Psoas muscle (tissue), 8 donors: Measurements from ENCODE around the gene TNIP1. TPM values are rescaled to one million over a fixed set of nuclear protein-coding genes. Genes with fewer than 3 reads are reported as not detected.

Source experiments
- ATAC-seq, 4 donors: fragments of 200-7000 bp; cut with Tn5 transposase; one replicate each; pipeline ENCODE4 v1.9.1; 2020; ENCODE audit warnings: moderate library complexity in 3 of 4, mild to moderate bottlenecking in 2 of 4
- DNase-seq, 2 donors: peaks; one replicate each; pipeline ENCODE4 v3.0.0-alpha.2; 2020
- H3K27ac ChIP-seq: fragments of 200-600 bp; one replicate; pipeline ENCODE4 v1.8.0; 2022
- H3K27me3 ChIP-seq, 3 donors: fragments of 200-600 bp in 1 of 3; one replicate each; pipeline versions ENCODE4 v1.6.1 to v1.8.0; 2013 to 2022; ENCODE audit warnings: low read length in 2 of 3, mild to moderate bottlenecking in 2 of 3, moderate library complexity in 1 of 3; ENCODE audit not compliant: insufficient read depth in 3 of 3
- H3K36me3 ChIP-seq, 2 donors: fragments of 200-600 bp in 1 of 2; one replicate each; pipeline versions ENCODE4 v1.6.1 to v1.8.0; 2013 to 2022; ENCODE audit warnings: low read depth in 1 of 2, mild to moderate bottlenecking in 1 of 2, moderate library complexity in 1 of 2; ENCODE audit not compliant: insufficient read depth in 1 of 2
- H3K4me1 ChIP-seq: fragments of 200-600 bp; one replicate; pipeline ENCODE4 v1.8.0; 2022
- H3K4me3 ChIP-seq: fragments of 200-600 bp; one replicate; pipeline ENCODE4 v1.8.0; 2022; ENCODE audit warnings: mild to moderate bottlenecking
- H3K9me3 ChIP-seq: fragments of 200-600 bp; one replicate; pipeline ENCODE4 v1.8.0; 2022
- CTCF ChIP-seq: fragments of 200-600 bp; IDR thresholded peaks from one replicate; pipeline ENCODE4 v1.8.0; 2022; ENCODE audit warnings: antibody characterized with exemption
- WGBS, 3 donors: extraction: QIAGEN DNeasy Blood & Tissue Kit; methylation state at CpG; one replicate each; pipeline versions ENCODE4 v1.1.6 to v1.1.7; 2013; 5-methylcytosine and 5-hydroxymethylcytosine counted together
- intact Hi-C, 2 donors: fragments of 100-400 bp; cut with DNase I; formaldehyde crosslinking; loops; one replicate each; pipeline versions ENCODE4 v1.11.0 to v1.14.2; 2022
- polyA plus RNA-seq, 3 donors: library from polyadenylated mRNA; stranded (reverse); fragments of 200-250 nt; gene quantifications; one replicate each; pipeline ENCODE4 v1.2.3, GENCODE V29; 2013
- total RNA-seq, 4 donors: library from RNA; stranded (reverse); fragmentation: NEBNext Ultra II Directional in 2 of 4; extraction: Animal tissue kit (Norgen Biotek cat#: 25700) in 2 of 4; gene quantifications; one replicate each; pipeline versions ENCODE4 v1.2.1 to v1.2.4, GENCODE V29; 2021 to 2023
- donor health status: healthy with polysubstance abuse.
- donor health status: DM: no; HTN: no; CAD: no; lungs with moderate emphysema.
- donor health status: Bipolar disorder and iron deficiency.
- donor health status: healthy.
- donor health status: DM: yes; HTN: yes; CAD: no.
- donor health status: DM: no; HTN: no; CAD: no.
- donor health status: DM: no; HTN: no; CAD: no.
- donor health status: DM: yes; HTN: yes; CAD: no.

Gene TNIP1
- total and polyA plus RNA-seq, 7 donors: 55.5 to 218 (median 141) TPM

GRCh38 chr5:151096001-151096373 lies 15.2 kb upstream of the TNIP1 start:
- DNase-seq (no peak), ATAC-seq (no peak)
- H3K4me1 ChIP-seq: peaks cover 55% of the 10 kb centered on the region
- H3K36me3 ChIP-seq: peaks cover 0 to 3% of the 10 kb centered on the region in 2 donors
- H3K27me3 ChIP-seq: no peaks in the 10 kb centered on the region
- H3K9me3 ChIP-seq: no peaks in the 10 kb centered on the region
- peak overlapping the region; percentile 76 for H3K27ac ChIP-seq
- TF ChIP-seq CTCF: no peak
- intact Hi-C loops: no loop called here
- 42 to 60% (median 50%) methylated on average over 6 of the region's 6 CpGs for WGBS, 3 donors
- no peak overlapping the region for H3K4me3 ChIP-seq

DNA sequence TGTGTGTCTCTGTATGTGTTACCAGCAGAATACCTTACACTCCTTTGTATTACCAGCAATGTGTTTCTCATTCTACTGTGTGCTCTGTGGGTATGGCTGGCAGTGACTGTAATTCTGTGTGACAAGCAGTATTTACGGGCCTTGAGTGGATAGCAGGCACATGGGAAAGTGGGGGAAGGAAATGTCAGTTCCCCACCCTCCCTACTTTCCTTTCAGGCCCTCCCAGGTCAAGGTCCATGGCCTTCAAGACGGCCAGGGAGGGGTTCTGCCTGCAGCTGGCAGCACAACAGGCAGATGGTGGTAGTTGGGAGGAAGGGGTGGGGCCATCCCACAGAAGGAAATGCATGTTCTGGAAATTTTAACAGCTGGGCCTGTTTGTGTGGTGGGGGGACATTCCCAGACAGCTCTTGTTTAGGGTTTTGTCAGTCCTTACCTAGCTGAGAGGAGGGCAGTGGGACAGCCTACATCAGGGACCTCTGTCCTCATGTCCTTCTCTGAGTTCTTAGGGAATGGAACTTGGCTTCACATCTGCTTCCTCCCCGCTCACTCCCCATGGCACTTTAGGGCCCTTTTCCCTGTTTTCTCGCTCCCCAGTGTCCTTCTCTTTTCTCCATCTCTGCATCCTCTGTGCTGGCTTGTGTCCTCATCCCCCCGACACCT lies 14.6 kb upstream of the TNIP1 start:
- Histone ChIP-seq H3K36me3 (no peaks in the 10 kb centered on the region), H3K27me3 (no peaks in the 10 kb centered on the region), H3K27ac (peak overlapping the region; percentile 76), H3K4me1 (peaks cover 50% of the 10 kb centered on the region), H3K9me3 (no peaks in the 10 kb centered on the region), H3K4me3 (no peak overlapping the region)
- DNase-seq: no peak
- no peak for TF ChIP-seq CTCF
- ATAC-seq: no peak
- intact Hi-C loops: no loop called here
- WGBS, 3 donors: 27 to 33% (median 29%) methylated on average over 5 of the region's 5 CpGs

GRCh38 chr5:151094852-151095245 lies 14.0 kb upstream of the TNIP1 start:
- Histone ChIP-seq H3K27me3 (no peaks in the 10 kb centered on the region), H3K27ac (peak overlapping the region; percentile 76), H3K36me3 (no peaks in the 10 kb centered on the region), H3K4me1 (peaks cover 45% of the 10 kb centered on the region), H3K9me3 (no peaks in the 10 kb centered on the region), H3K4me3 (no peak overlapping the region)
- no peak for DNase-seq
- ATAC-seq: peak in 2 of 4 donors; percentile 11 to 14
- WGBS, 3 donors: 20 to 35% (median 28%) methylated on average over 8 of the region's 8 CpGs
- no peak for TF ChIP-seq CTCF
- intact Hi-C loops: no loop called here

- H3K27ac ChIP-seq: peak overlapping the region; percentile 76
- no peaks in the 10 kb centered on the region for H3K27me3 ChIP-seq
- peaks cover 39% of the 10 kb centered on the region for H3K4me1 ChIP-seq
- intact Hi-C loops: no loop called here
- ATAC-seq: peak in 3 of 4 donors; percentile 5 to 29 (median 16)
- no peak overlapping the region for H3K4me3 ChIP-seq
- no peak for DNase-seq
- no peaks in the 10 kb centered on the region for H3K9me3 ChIP-seq
- H3K36me3 ChIP-seq: no peaks in the 10 kb centered on the region
- TF ChIP-seq CTCF: no peak
- WGBS, 3 donors: 36 to 56% (median 39%) methylated on average over 12 of the region's 12 CpGs
Measured at GRCh38 chr5:151094030-151094851, 13.4 kb upstream of the TNIP1 start.
